Measurements from ENCODE around the gene ADARB1.

Gene ADARB1

DNA sequence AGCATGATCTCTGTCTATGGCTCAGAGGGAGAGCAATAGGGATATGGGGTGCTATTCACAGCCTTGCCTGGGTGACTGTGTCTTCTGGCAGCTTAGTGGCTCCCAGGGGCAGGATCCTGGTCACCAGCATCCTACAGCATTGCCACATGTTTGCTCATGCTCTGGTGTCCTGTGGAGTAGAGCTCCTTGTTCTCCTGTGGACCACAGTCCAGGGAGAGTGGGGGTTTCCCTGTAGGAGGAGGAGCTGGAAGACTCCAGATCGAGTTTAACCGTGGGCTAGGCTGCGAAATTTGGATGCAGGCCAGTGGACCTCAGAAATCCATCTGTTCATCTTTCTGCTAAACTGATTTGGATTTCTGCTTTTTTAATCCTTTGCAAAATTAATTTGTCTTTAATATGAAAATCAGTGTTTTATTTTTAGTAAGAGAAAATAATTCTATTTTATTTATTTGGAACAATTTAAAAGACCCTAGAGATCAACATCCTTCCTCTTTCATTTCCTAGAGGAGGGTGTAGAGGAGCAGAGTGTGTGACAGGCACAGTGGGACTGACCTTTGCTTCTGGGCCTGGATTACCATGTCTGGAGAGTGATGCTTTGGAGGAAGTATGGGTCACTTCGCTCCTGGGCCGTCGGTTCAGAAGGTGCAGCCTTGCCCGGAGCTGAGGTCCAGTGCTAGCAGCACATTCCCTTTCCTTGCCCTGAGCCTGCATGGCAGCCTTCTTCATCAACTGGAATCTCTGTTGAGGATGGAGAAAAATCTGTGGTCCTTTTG lies 17.4 kb downstream of the ADARB1 start:
- no peak overlapping the region for H3K4me3 ChIP-seq (ENCODE audit: low read depth in 1 of 2, low read length in 1 of 2)
- no peak for TF ChIP-seq CTCF (IDR thresholded peaks at IDR 0.05)
- no peaks in the 10 kb centered on the region for H3K36me3 ChIP-seq
- H3K27ac ChIP-seq: no peak overlapping the region
- no peaks in the 10 kb centered on the region for H3K4me1 ChIP-seq (ENCODE audit: control insufficient read depth in 1 of 2, insufficient read depth in 1 of 2, low read depth in 1 of 2, low read length in 1 of 2)
- H3K27me3 ChIP-seq: peaks cover 6% of the 10 kb centered on the region
- no peaks in the 10 kb centered on the region for H3K9me3 ChIP-seq

GRCh38 chr21:45093035-45093532 lies 18.7 kb downstream of the ADARB1 start:
- Histone ChIP-seq H3K4me3 (ENCODE audit: low read depth in 1 of 2, low read length in 1 of 2) (no peak overlapping the region), H3K4me1 (ENCODE audit: control insufficient read depth in 1 of 2, insufficient read depth in 1 of 2, low read depth in 1 of 2, low read length in 1 of 2) (no peaks in the 10 kb centered on the region), H3K27me3 (peaks cover 6% of the 10 kb centered on the region), H3K27ac (no peak overlapping the region), H3K9me3 (no peaks in the 10 kb centered on the region), H3K36me3 (no peaks in the 10 kb centered on the region)
- TF ChIP-seq CTCF (IDR thresholded peaks at IDR 0.05): no peak

DNA sequence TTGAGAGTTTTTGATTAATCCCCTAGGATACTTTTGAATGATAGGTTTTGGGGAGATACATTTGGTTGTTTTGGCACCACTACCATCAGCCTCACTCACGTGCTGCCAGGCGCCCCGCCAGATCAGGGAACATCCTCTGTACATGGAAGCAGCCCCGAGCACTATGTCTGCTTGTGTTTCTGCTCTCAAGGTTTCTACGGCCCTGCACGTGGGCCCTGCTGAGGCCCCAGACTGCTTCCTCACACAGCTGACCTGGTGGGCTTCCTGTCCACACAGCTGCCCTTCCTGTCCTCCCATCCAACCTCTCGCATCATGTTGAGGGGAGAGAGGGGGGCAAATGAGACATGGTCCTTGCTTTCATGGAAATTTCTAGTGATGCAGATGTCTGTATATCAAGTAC lies 20.0 kb downstream of the ADARB1 start:
- no peak overlapping the region for H3K27ac ChIP-seq
- H3K4me3 ChIP-seq (ENCODE audit: low read depth in 1 of 2, low read length in 1 of 2): no peak overlapping the region
- H3K9me3 ChIP-seq: no peaks in the 10 kb centered on the region
- no peaks in the 10 kb centered on the region for H3K4me1 ChIP-seq (ENCODE audit: control insufficient read depth in 1 of 2, insufficient read depth in 1 of 2, low read depth in 1 of 2, low read length in 1 of 2)
- no peak for TF ChIP-seq CTCF (IDR thresholded peaks at IDR 0.05)
- H3K36me3 ChIP-seq: no peaks in the 10 kb centered on the region
- peaks cover 6% of the 10 kb centered on the region for H3K27me3 ChIP-seq

GRCh38 chr21:45095505-45095904 lies 21.1 kb downstream of the ADARB1 start:
- H3K27ac ChIP-seq: no peak overlapping the region
- no peaks in the 10 kb centered on the region for H3K4me1 ChIP-seq (ENCODE audit: control insufficient read depth in 1 of 2, insufficient read depth in 1 of 2, low read depth in 1 of 2, low read length in 1 of 2)
- peaks cover 6% of the 10 kb centered on the region for H3K27me3 ChIP-seq
- H3K36me3 ChIP-seq: no peaks in the 10 kb centered on the region
- no peak for TF ChIP-seq CTCF (IDR thresholded peaks at IDR 0.05)
- no peaks in the 10 kb centered on the region for H3K9me3 ChIP-seq
- H3K4me3 ChIP-seq (ENCODE audit: low read depth in 1 of 2, low read length in 1 of 2): no peak overlapping the region

- H3K27ac ChIP-seq: no peak overlapping the region
- no peak for TF ChIP-seq CTCF (IDR thresholded peaks at IDR 0.05)
- no peak overlapping the region for H3K4me3 ChIP-seq (ENCODE audit: low read depth in 1 of 2, low read length in 1 of 2)
- no peaks in the 10 kb centered on the region for H3K36me3 ChIP-seq
- H3K4me1 ChIP-seq (ENCODE audit: control insufficient read depth in 1 of 2, insufficient read depth in 1 of 2, low read depth in 1 of 2, low read length in 1 of 2): no peaks in the 10 kb centered on the region
- peaks cover 6% of the 10 kb centered on the region for H3K27me3 ChIP-seq
- H3K9me3 ChIP-seq: no peaks in the 10 kb centered on the region
Observed at GRCh38 chr21:45096217-45096616, 21.8 kb downstream of the ADARB1 start.
